HEK293 (cell line): ENCODE data around the gene RILP.

Experiments
- CTCF ChIA-PET: fragments of 350-600 bp; formaldehyde crosslinking; extraction: SDS; loops from one replicate; lab custom pipeline; 2021; ENCODE audit warnings: antibody characterized with exemption; lab: Yijun Ruan, JAX
- POLR2A ChIA-PET: fragments of 300-600 bp; formaldehyde crosslinking; extraction: SDS; loops from one replicate; lab custom pipeline; 2020; ENCODE audit warnings: antibody characterized with exemption, inconsistent platforms; lab: Yijun Ruan, JAX
- H3K27ac ChIP-seq: fragments of 200-500 bp; sonication (Bioruptor generic); 2 replicates; pipeline ENCODE4 v1.5.1; 2014; ENCODE audit warnings: low read depth, low read length, control low read depth, inconsistent platforms; ENCODE audit errors: extremely low read depth
- H3K36me3 ChIP-seq, 2 experiments: fragments of 200-500 bp in 1 of 2; sonication (Bioruptor generic) in 1 of 2; 1 replicate in 1 of 2; 2 replicates in 1 of 2; pipeline ENCODE4 v1.5.1; 2014 to 2017; ENCODE audit warnings: inconsistent platforms in 2 of 2, low read length in 2 of 2; ENCODE audit not compliant: control insufficient read depth in 2 of 2, insufficient read depth in 1 of 2
- H3K4me1 ChIP-seq: fragments of 200-500 bp; sonication (Bioruptor generic); 2 replicates; pipeline ENCODE4 v1.5.1; 2014; ENCODE audit warnings: mild to moderate bottlenecking, low read length, inconsistent platforms; ENCODE audit not compliant: control insufficient read depth, insufficient read depth
- H3K4me3 ChIP-seq: 2 replicates; pipeline ENCODE4 v1.5.1; 2011; ENCODE audit warnings: low read depth, mild to moderate bottlenecking, control low read depth, low read length, moderate library complexity
- H3K9me3 ChIP-seq: fragments of 200-500 bp; sonication (Bioruptor generic); 2 replicates; pipeline ENCODE4 v1.5.1; 2014; ENCODE audit warnings: low read depth, low read length, inconsistent platforms; ENCODE audit not compliant: control insufficient read depth, insufficient read depth
- BCL11A ChIP-seq: fragments of 450-650 bp; formaldehyde crosslinking; IDR thresholded peaks from 2 replicates; pipeline ENCODE4 v1.5.1; 2016; ENCODE audit warnings: low read depth, missing biosample characterization, missing genetic modification characterization
- GLI4 ChIP-seq: fragments of 450-650 bp; formaldehyde crosslinking; IDR thresholded peaks from 2 replicates; pipeline ENCODE4 v1.5.1; 2016; ENCODE audit warnings: missing biosample characterization, missing genetic modification characterization
- HOXA7 ChIP-seq: sonication (generic); formaldehyde crosslinking; IDR thresholded peaks from 2 replicates; pipeline ENCODE4 v1.8.1; 2022; ENCODE audit warnings: missing genetic modification reagents, borderline replicate concordance
- HOXD13 ChIP-seq: sonication (generic); formaldehyde crosslinking; IDR thresholded peaks from 2 replicates; pipeline ENCODE4 v1.8.0; 2022; ENCODE audit warnings: missing genetic modification reagents, borderline replicate concordance
- KLF1 ChIP-seq: fragments of 450-650 bp; formaldehyde crosslinking; IDR thresholded peaks from 2 replicates; pipeline ENCODE4 v1.5.1; 2016; ENCODE audit warnings: missing biosample characterization, missing genetic modification characterization
- PATZ1 ChIP-seq: fragments of 450-650 bp; formaldehyde crosslinking; IDR thresholded peaks from 2 replicates; pipeline ENCODE4 v1.5.1; 2016; ENCODE audit warnings: missing biosample characterization, missing genetic modification characterization
- PRDM1 ChIP-seq: fragments of 450-650 bp; formaldehyde crosslinking; IDR thresholded peaks from 2 replicates; pipeline ENCODE4; 2016; ENCODE audit warnings: missing biosample characterization, missing genetic modification characterization
- SP3 ChIP-seq: fragments of 450-650 bp; formaldehyde crosslinking; IDR thresholded peaks from 2 replicates; pipeline ENCODE4 v1.5.1; 2016; ENCODE audit warnings: missing biosample characterization, missing genetic modification characterization
- TRIM28 ChIP-seq: IDR thresholded peaks from 2 replicates; pipeline ENCODE4 v1.6.1; 2011; ENCODE audit warnings: low read length, control low read depth, borderline replicate concordance
- ZBTB20 ChIP-seq: fragments of 450-650 bp; formaldehyde crosslinking; IDR thresholded peaks from 2 replicates; pipeline ENCODE4 v1.5.1; 2016; ENCODE audit warnings: missing biosample characterization, missing genetic modification characterization
- ZBTB48 ChIP-seq: fragments of 450-650 bp; formaldehyde crosslinking; IDR thresholded peaks from 2 replicates; pipeline ENCODE4 v1.5.1; 2016; ENCODE audit warnings: missing biosample characterization, missing genetic modification characterization
- ZBTB49 ChIP-seq: fragments of 450-650 bp; formaldehyde crosslinking; IDR thresholded peaks from 2 replicates; pipeline ENCODE4 v1.5.1; 2016; ENCODE audit warnings: missing biosample characterization, missing genetic modification characterization, low read depth
- ZBTB7A ChIP-seq: fragments of 450-650 bp; formaldehyde crosslinking; IDR thresholded peaks from 2 replicates; pipeline ENCODE4 v1.5.1; 2016; ENCODE audit warnings: low read depth, missing biosample characterization, missing genetic modification characterization
- ZFP69B ChIP-seq: fragments of 450-650 bp; formaldehyde crosslinking; IDR thresholded peaks from 2 replicates; pipeline ENCODE4 v1.5.1; 2016; ENCODE audit warnings: missing biosample characterization, missing genetic modification characterization
- ZNF174 ChIP-seq: fragments of 450-650 bp; formaldehyde crosslinking; IDR thresholded peaks from 2 replicates; pipeline ENCODE4 v1.5.0; 2017; ENCODE audit warnings: missing biosample characterization, mild to moderate bottlenecking, missing genetic modification characterization
- ZNF416 ChIP-seq: fragments of 450-650 bp; formaldehyde crosslinking; IDR thresholded peaks from 2 replicates; pipeline ENCODE4 v1.5.1; 2016; ENCODE audit warnings: missing biosample characterization, missing genetic modification characterization
- ZNF544 ChIP-seq: fragments of 450-650 bp; formaldehyde crosslinking; IDR thresholded peaks from 2 replicates; pipeline ENCODE4 v1.5.0; 2017; ENCODE audit warnings: missing biosample characterization, missing genetic modification characterization
- ZNF558 ChIP-seq: fragments of 450-650 bp; formaldehyde crosslinking; IDR thresholded peaks from 2 replicates; pipeline ENCODE4 v1.5.1; 2016; ENCODE audit warnings: missing biosample characterization, missing genetic modification characterization
- ZNF791 ChIP-seq: fragments of 450-650 bp; formaldehyde crosslinking; IDR thresholded peaks from 2 replicates; pipeline ENCODE4 v1.5.1; 2016; ENCODE audit warnings: missing biosample characterization, missing genetic modification characterization
- TF ChIP-seq, protein P1 (sequence below): fragments of 450-650 bp; formaldehyde crosslinking; conservative IDR thresholded peaks from 2 replicates; pipeline ENCODE4 v1.5.1; 2016; ENCODE audit warnings: low read depth, missing biosample characterization, missing genetic modification characterization

Gene RILP

DNA sequence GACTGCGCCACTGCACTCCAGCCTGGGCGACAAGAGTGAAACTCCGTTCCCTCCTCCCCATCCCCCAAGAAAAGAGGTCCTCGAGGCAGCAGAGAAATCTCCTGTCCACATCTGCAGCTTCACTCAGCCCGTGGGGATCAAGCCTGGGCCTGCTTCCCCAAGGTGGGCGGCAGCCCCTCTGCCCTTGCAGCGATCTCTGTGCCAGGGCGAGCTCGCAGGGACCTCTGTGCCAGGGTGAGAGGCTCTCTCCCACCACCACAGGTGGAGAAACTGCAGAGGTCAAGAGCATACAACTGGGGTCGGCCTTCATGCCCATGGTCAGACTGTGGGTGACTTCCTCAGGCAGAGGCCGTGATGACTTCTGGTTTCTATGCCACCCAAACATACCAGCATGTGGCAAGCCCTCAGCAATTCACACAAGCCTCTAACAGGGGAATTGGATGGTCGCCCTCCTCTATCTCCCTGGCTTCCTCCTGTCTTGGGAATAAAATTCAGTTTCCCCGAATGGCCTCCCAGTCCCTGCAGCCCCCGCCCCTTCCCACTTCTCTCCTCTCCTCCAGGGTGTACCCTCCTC lies 26.5 kb downstream of the RILP start (continued):
- TF ChIP-seq PATZ1 (tag by site-specific recombination) (no peak), TRIM28 (no peak), ZBTB48 (no peak), PRDM1 (tag by site-specific recombination) (no peak)
- TF ChIP-seq, all 188 proteins: peak for 0

- Histone ChIP-seq H3K9me3 (no peaks in the 10 kb centered on the region), H3K36me3 (no peaks in the 10 kb centered on the region), H3K4me1 (peaks cover 6% of the 10 kb centered on the region; the same call in 1 of the 2 replicates), H3K27ac (no peak overlapping the region), H3K4me3 (no peak overlapping the region)
- ChIA-PET CTCF (interaction anchor here (1.1 kb wide), 1 partner anchor 9 kb away, joined by 7 read pairs; no protein-coding TSS in a partner anchor), POLR2A (interaction anchor here (1.4 kb wide), 1 partner anchor 105 kb away, joined by 3 read pairs; the partner anchor contains the start of gene INPP5K)
- TF ChIP-seq SP3 (tag by site-specific recombination) (no peak), GLI4 (no peak), PATZ1 (tag by site-specific recombination) (no peak), ZNF416 (tag by site-specific recombination) (no peak), ZFP69B (tag by site-specific recombination) (no peak), ZBTB7A (tag by site-specific recombination) (no peak), BCL11A (no peak), KLF1 (tag by site-specific recombination) (no peak), HOXA7 (no peak), HOXD13 (CRISPR knock-in tag) (no peak), ZBTB49 (tag by site-specific recombination) (no peak), ZNF174 (tag by site-specific recombination) (no peak), ZNF544 (tag by site-specific recombination) (no peak), ZBTB20 (tag by site-specific recombination) (no peak), ZNF558 (tag by site-specific recombination) (no peak), ZNF791 (tag by site-specific recombination) (no peak)
- TF ChIP-seq, protein P1, sequence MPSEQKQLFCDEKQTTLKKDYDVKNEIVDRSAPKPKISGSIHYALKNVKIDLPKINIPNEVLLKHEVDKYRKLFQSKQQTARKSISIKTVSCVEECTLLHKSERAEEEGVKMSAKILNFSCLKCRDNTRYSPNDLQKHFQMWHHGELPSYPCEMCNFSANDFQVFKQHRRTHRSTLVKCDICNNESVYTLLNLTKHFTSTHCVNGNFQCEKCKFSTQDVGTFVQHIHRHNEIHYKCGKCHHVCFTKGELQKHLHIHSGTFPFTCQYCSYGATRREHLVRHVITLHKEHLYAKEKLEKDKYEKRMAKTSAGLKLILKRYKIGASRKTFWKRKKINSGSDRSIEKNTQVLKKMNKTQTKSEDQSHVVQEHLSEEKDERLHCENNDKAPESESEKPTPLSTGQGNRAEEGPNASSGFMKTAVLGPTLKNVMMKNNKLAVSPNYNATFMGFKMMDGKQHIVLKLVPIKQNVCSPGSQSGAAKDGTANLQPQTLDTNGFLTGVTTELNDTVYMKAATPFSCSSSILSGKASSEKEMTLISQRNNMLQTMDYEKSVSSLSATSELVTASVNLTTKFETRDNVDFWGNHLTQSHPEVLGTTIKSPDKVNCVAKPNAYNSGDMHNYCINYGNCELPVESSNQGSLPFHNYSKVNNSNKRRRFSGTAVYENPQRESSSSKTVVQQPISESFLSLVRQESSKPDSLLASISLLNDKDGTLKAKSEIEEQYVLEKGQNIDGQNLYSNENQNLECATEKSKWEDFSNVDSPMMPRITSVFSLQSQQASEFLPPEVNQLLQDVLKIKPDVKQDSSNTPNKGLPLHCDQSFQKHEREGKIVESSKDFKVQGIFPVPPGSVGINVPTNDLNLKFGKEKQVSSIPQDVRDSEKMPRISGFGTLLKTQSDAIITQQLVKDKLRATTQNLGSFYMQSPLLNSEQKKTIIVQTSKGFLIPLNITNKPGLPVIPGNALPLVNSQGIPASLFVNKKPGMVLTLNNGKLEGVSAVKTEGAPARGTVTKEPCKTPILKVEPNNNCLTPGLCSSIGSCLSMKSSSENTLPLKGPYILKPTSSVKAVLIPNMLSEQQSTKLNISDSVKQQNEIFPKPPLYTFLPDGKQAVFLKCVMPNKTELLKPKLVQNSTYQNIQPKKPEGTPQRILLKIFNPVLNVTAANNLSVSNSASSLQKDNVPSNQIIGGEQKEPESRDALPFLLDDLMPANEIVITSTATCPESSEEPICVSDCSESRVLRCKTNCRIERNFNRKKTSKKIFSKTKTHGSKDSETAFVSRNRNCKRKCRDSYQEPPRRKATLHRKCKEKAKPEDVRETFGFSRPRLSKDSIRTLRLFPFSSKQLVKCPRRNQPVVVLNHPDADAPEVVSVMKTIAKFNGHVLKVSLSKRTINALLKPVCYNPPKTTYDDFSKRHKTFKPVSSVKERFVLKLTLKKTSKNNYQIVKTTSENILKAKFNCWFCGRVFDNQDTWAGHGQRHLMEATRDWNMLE (tag by site-specific recombination): no peak
Observed at GRCh38 chr17:1621273-1621954, 28.3 kb downstream of the RILP start.
